K562 (cell line): ENCODE data around the gene ARHGEF10L. TPM values are rescaled to one million over a fixed set of nuclear protein-coding genes. Genes with fewer than 3 reads are reported as not detected.

Experiments used
- ATAC-seq: fragments of 200-7000 bp; cut with Tn5 transposase; 3 replicates; pipeline ENCODE4 v1.9.1; 2020; ENCODE audit warnings: moderate library complexity
- BruUV-seq: library from RNA; stranded (reverse); fragments of 400-500 nt; replicated peaks from 2 replicates; lab custom pipeline; 2021; lab: Mats Ljungman, UMichigan
- CTCF ChIA-PET: fragments of 300-600 bp; formaldehyde crosslinking; extraction: SDS; loops from one replicate; lab custom pipeline; 2021; ENCODE audit warnings: low intra/inter-chr PET ratio; lab: Yijun Ruan, JAX
- POLR2A ChIA-PET: fragments of 300-600, 350-650 bp; sonication (Branson Sonifier 250); formaldehyde crosslinking; extraction: SDS; loops from one replicate; lab custom pipeline; 2021; ENCODE audit warnings: antibody characterized with exemption, inconsistent platforms; lab: Yijun Ruan, JAX
- DNase-seq, 4 experiments: peaks; one replicate each; pipeline versions ENCODE4 v3.0.0 to v3.0.0-alpha.2; 2011 to 2018; ENCODE audit warnings: low spot score in 3 of 4, mixed read lengths in 3 of 4; ENCODE audit errors: extremely low read depth in 1 of 4
- FAIRE-seq: peaks from 2 replicates; lab custom pipeline; 2011; peaks lifted over from hg19 to GRCh38; lab: Jason Lieb, UNC
- H2AFZ ChIP-seq: 2 replicates; pipeline ENCODE4 v1.6.0; 2011; ENCODE audit warnings: low read depth, low read length, control low read depth, inconsistent platforms
- H3K27ac ChIP-seq: fragments of 200-600 bp; 3 replicates; pipeline ENCODE4 v1.8.0; 2011; ENCODE audit warnings: low read depth, mild to moderate bottlenecking, control low read depth, inconsistent platforms, low read length, moderate library complexity, mixed read lengths; ENCODE audit errors: extremely low read depth
- H3K27me3 ChIP-seq, 2 experiments: fragments of 300-600 bp in 1 of 2; 2 replicates in 1 of 2; 3 replicates in 1 of 2; pipeline versions ENCODE4 v1.6.0 to v1.8.0; 2011; ENCODE audit warnings: inconsistent platforms in 2 of 2, low read length in 2 of 2, mild to moderate bottlenecking in 1 of 2, mixed read lengths in 1 of 2, moderate library complexity in 1 of 2; ENCODE audit not compliant: control insufficient read depth in 2 of 2, insufficient read depth in 2 of 2
- H3K36me3 ChIP-seq: fragments of 300-600 bp; 3 replicates; pipeline ENCODE4 v1.8.0; 2011; ENCODE audit warnings: mild to moderate bottlenecking, low read length, inconsistent platforms; ENCODE audit not compliant: control insufficient read depth, insufficient read depth
- H3K4me1 ChIP-seq, 2 experiments: fragments of 200-600 bp in 1 of 2; replicated peaks in 1 of 2; 2 replicates in 1 of 2; 3 replicates in 1 of 2; pipeline versions ENCODE4 v1.5.1 to v1.8.0; 2011; ENCODE audit warnings: inconsistent platforms in 2 of 2, low read length in 2 of 2, mild to moderate bottlenecking in 1 of 2, mixed read lengths in 1 of 2, moderate library complexity in 1 of 2; ENCODE audit not compliant: control insufficient read depth in 2 of 2, insufficient read depth in 2 of 2
- H3K4me2 ChIP-seq: 2 replicates; pipeline ENCODE4 v1.6.1; 2011; ENCODE audit warnings: low read length, control low read depth, inconsistent platforms, mixed read lengths; ENCODE audit not compliant: insufficient read depth
- H3K4me3 ChIP-seq: fragments of 200-600 bp; sonication (generic), shearing (Covaris generic); 2 replicates; pipeline ENCODE4 v1.5.1; 2016; ENCODE audit warnings: control low read depth, inconsistent platforms
- H3K79me2 ChIP-seq: fragments of 200-600 bp; 3 replicates; pipeline ENCODE4 v1.8.0; 2011; ENCODE audit warnings: low read length, inconsistent platforms; ENCODE audit not compliant: control insufficient read depth, insufficient read depth
- H3K9ac ChIP-seq, 2 experiments: 2 replicates each; pipeline versions ENCODE4 v1.6.0 to v1.6.1; 2011; ENCODE audit warnings: low read depth in 2 of 2, low read length in 2 of 2, control low read depth in 1 of 2, inconsistent platforms in 1 of 2, mild to moderate bottlenecking in 1 of 2, mixed read lengths in 1 of 2; ENCODE audit not compliant: insufficient read depth in 1 of 2
- H3K9me1 ChIP-seq: one replicate; pipeline ENCODE4 v1.6.0; 2011; ENCODE audit warnings: inconsistent platforms, mild to moderate bottlenecking, low read length, moderate library complexity; ENCODE audit not compliant: control insufficient read depth, insufficient read depth
- H3K9me3 ChIP-seq: replicated peaks from 2 replicates; pipeline ENCODE4 v1.5.1; 2011; ENCODE audit warnings: low read depth, low read length, inconsistent platforms; ENCODE audit not compliant: control insufficient read depth, insufficient read depth
- H4K20me1 ChIP-seq: replicated peaks from 2 replicates; pipeline ENCODE4 v1.6.1; 2011; ENCODE audit warnings: low read length, inconsistent platforms, mixed read lengths; ENCODE audit not compliant: control insufficient read depth, insufficient read depth
- BCOR ChIP-seq: fragments of 450-650 bp; IDR thresholded peaks from 2 replicates; pipeline ENCODE4 v1.6.1; 2016
- BDP1 ChIP-seq: IDR thresholded peaks from 3 replicates; pipeline ENCODE4 v1.6.1; 2011; ENCODE audit not compliant: insufficient read length, insufficient read depth
- EP300 ChIP-seq: IDR thresholded peaks from 2 replicates; pipeline ENCODE4 v1.6.1; 2012; ENCODE audit warnings: low read length, improper control_type of control experiment
- ESRRB ChIP-seq: fragments of 250-450 bp; sonication (Bioruptor Pico); IDR thresholded peaks from 2 replicates; pipeline ENCODE4 v1.5.0; 2020; ENCODE audit warnings: mild to moderate bottlenecking, moderate library complexity, borderline replicate concordance
- FOXK2 ChIP-seq, 2 experiments: fragments of 450-650 bp; IDR thresholded peaks in 1 of 2; conservative IDR thresholded peaks in 1 of 2; 2 replicates each; pipeline ENCODE4 v1.6.1; 2016; ENCODE audit warnings: low read depth in 2 of 2, mild to moderate bottlenecking in 1 of 2
- FOXP1 ChIP-seq: sonication (generic); formaldehyde crosslinking; IDR thresholded peaks from 2 replicates; pipeline ENCODE4 v1.8.0; 2022; ENCODE audit warnings: mild to moderate bottlenecking, missing genetic modification reagents
- HMGN3 ChIP-seq: IDR thresholded peaks from 2 replicates; pipeline ENCODE4 v1.6.1; 2011; ENCODE audit warnings: borderline replicate concordance, low read depth, mild to moderate bottlenecking, mixed read lengths, low read length; ENCODE audit not compliant: insufficient read length; ENCODE audit errors: extremely low read depth
- KDM1A ChIP-seq, 2 experiments: fragments of 450-650 bp; IDR thresholded peaks; 2 replicates each; pipeline ENCODE4 v1.6.1; 2016; ENCODE audit warnings: mild to moderate bottlenecking in 2 of 2
- KDM2B ChIP-seq: fragments of 250-450 bp; sonication (Bioruptor Pico); IDR thresholded peaks from 2 replicates; pipeline ENCODE4 v1.8.0; 2021; ENCODE audit warnings: mild to moderate bottlenecking, moderate library complexity
- SMARCA5 ChIP-seq: fragments of 450-650 bp; IDR thresholded peaks from 2 replicates; pipeline ENCODE4 v1.6.1; 2016
- WGBS: fragments of 100-300 bp; shearing (Covaris generic); methylation state at CpG from one replicate; pipeline ENCODE4 v1.1.6; 2016; ENCODE audit warnings: low coverage, mixed read lengths; ENCODE audit not compliant: insufficient coverage; ENCODE audit errors: missing lambda C conversion rate; 5-methylcytosine and 5-hydroxymethylcytosine counted together
- in situ Hi-C: fragments of 300-500 bp; cut with MboI; formaldehyde crosslinking; loops from 4 replicates; pipeline ENCODE4 v1.15.0; 2018; ENCODE audit warnings: inconsistent platforms, mixed read lengths
- intact Hi-C: fragments of 100-400 bp; cut with micrococcal nuclease; formaldehyde crosslinking; loops from 2 replicates; pipeline ENCODE4 v1.14.2; 2022
- polyA plus RNA-seq, 8 experiments: library from polyadenylated mRNA; depleted of rRNA in 4 of 8; stranded (reverse) in 5 of 8; unstranded in 3 of 8; fragments of >200 nt; fragmentation: Nextera tagmentation in 2 of 8; fragmentation: Illumina TruSeq in 1 of 8; extraction: Ambion mirVana in 2 of 8; extraction: Trizol in 1 of 8; gene quantifications; 2 replicates each; pipeline versions ENCODE4 v1.2.1 to v1.2.3, GENCODE V29; 2011 to 2014; ENCODE audit warnings: inconsistent platforms in 1 of 8, missing spikeins in 1 of 8
- total RNA-seq, 7 experiments: library from RNA; depleted of rRNA in 6 of 7; stranded (reverse); fragments of >200 nt in 6 of 7; fragmentation: Illumina TruSeq in 2 of 7; extraction: Trizol in 2 of 7; gene quantifications; 2 replicates each; pipeline versions ENCODE4 v1.2.1 to v1.2.3, GENCODE V29; 2011 to 2021; ENCODE audit warnings: low replicate concordance in 1 of 7
- TF ChIP-seq, protein P1 (sequence below): fragments of 250-450 bp; sonication (Bioruptor Pico); IDR thresholded peaks from 2 replicates; pipeline ENCODE4 v1.9.0; 2021; ENCODE audit warnings: mild to moderate bottlenecking, inconsistent platforms
- TF ChIP-seq, protein P2 (sequence below), 2 experiments: fragments of 250-450 bp in 1 of 2; fragments of 450-650 bp in 1 of 2; sonication (Bioruptor Pico) in 1 of 2; IDR thresholded peaks; 2 replicates each; pipeline versions ENCODE4 v1.6.1 to v1.8.0; 2016 to 2021; ENCODE audit warnings: mild to moderate bottlenecking in 2 of 2, moderate library complexity in 2 of 2, missing compliant biosample characterization in 1 of 2, missing genetic modification characterization in 1 of 2
- TF ChIP-seq, protein P3 (sequence below): fragments of 200-800 bp; sonication (Bioruptor generic); IDR thresholded peaks from 2 replicates; pipeline ENCODE4 v1.6.1; 2017; ENCODE audit warnings: missing genetic modification characterization, missing compliant biosample characterization

ARHGEF10L gene
- total and polyA plus RNA-seq, 9 of the 15 experiments (the other 6 are each of a cell fraction or from before 2014, with no cell fraction given): 0.09 to 0.13 TPM; not detected in 7

DNA sequence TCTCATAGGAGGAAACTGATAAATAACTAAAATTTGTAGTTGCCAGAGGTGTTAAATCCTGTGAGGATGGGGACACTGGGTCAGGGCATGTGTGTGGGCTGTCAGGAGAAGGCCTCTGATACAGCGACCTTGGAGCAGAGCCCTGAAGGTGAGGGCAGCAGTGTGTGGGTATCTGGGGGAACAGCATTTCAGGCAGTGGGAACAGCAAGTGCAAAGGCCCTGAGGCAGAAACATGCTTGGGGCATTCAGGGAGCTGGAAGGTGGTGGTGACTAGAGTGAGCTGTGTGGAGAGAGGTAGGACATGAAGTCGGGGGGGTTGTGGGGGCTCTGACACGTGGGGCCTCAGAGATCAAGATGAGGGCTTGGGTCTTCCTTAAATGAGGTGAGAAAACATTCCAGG lies 30.7 kb downstream of the ARHGEF10L start:
- DNase-seq (no peak), ATAC-seq (no peak), FAIRE-seq (no peak)
- Histone ChIP-seq H3K4me2 (no peak overlapping the region), H3K9ac (no peak overlapping the region), H3K9me3 (no peaks in the 10 kb centered on the region), H3K36me3 (no peaks in the 10 kb centered on the region), H3K9me1 (no peaks in the 10 kb centered on the region), H2AFZ (no peak overlapping the region), H3K4me1 (peaks cover 6 to 10% of the 10 kb centered on the region in 2 experiments; a peak in 4 of 5 replicates), H3K4me3 (no peak overlapping the region), H3K27me3 (peaks cover 15 to 77% of the 10 kb centered on the region in 2 experiments; a peak in 4 of 5 replicates), H4K20me1 (peaks cover 40% of the 10 kb centered on the region), H3K27ac (no peak overlapping the region), H3K79me2 (no peaks in the 10 kb centered on the region)
- ChIA-PET CTCF (no interaction called here), POLR2A (no interaction called here)
- TF ChIP-seq ESRRB (CRISPR knock-in tag) (no peak), KDM2B (CRISPR knock-in tag) (no peak), BDP1 (no peak), HMGN3 (no peak), FOXK2 (conservative IDR thresholded peaks at IDR 0.05 in 1 of 2, IDR thresholded peaks at IDR 0.05 in 1 of 2; ENCODE audit: low read depth in 2 of 2) (no peak), FOXP1 (CRISPR knock-in tag) (no peak), SMARCA5 (peak; percentile 73; the same call in 1 of the 2 replicates), KDM1A (IDR thresholded peaks at IDR 0.05) (peak; percentile 25 to 60; a peak in 2 of 4 replicates), BCOR (peak; percentile 86), EP300 (no peak)
- TF ChIP-seq, protein P1, sequence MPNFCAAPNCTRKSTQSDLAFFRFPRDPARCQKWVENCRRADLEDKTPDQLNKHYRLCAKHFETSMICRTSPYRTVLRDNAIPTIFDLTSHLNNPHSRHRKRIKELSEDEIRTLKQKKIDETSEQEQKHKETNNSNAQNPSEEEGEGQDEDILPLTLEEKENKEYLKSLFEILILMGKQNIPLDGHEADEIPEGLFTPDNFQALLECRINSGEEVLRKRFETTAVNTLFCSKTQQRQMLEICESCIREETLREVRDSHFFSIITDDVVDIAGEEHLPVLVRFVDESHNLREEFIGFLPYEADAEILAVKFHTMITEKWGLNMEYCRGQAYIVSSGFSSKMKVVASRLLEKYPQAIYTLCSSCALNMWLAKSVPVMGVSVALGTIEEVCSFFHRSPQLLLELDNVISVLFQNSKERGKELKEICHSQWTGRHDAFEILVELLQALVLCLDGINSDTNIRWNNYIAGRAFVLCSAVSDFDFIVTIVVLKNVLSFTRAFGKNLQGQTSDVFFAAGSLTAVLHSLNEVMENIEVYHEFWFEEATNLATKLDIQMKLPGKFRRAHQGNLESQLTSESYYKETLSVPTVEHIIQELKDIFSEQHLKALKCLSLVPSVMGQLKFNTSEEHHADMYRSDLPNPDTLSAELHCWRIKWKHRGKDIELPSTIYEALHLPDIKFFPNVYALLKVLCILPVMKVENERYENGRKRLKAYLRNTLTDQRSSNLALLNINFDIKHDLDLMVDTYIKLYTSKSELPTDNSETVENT (CRISPR knock-in tag): no peak
- TF ChIP-seq, protein P2, sequence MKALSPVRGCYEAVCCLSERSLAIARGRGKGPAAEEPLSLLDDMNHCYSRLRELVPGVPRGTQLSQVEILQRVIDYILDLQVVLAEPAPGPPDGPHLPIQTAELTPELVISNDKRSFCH (CRISPR knock-in tag; IDR thresholded peaks at IDR 0.05): no peak
- TF ChIP-seq, protein P2 (tag; IDR thresholded peaks at IDR 0.05): no peak
- TF ChIP-seq, protein P3, sequence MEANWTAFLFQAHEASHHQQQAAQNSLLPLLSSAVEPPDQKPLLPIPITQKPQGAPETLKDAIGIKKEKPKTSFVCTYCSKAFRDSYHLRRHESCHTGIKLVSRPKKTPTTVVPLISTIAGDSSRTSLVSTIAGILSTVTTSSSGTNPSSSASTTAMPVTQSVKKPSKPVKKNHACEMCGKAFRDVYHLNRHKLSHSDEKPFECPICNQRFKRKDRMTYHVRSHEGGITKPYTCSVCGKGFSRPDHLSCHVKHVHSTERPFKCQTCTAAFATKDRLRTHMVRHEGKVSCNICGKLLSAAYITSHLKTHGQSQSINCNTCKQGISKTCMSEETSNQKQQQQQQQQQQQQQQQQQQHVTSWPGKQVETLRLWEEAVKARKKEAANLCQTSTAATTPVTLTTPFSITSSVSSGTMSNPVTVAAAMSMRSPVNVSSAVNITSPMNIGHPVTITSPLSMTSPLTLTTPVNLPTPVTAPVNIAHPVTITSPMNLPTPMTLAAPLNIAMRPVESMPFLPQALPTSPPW (CRISPR knock-in tag): no peak
- in situ Hi-C loops: no loop called here
- WGBS: 0% methylated on average over 3 of the region's 3 CpGs
- BruUV-seq: no TSS peak
- intact Hi-C loops: no loop called here
